GM06990 (cell line): ENCODE data around the gene PGAP3.

Experiments
- DNase-seq: peaks from one replicate; pipeline ENCODE4 v3.0.0-alpha.2; 2011; ENCODE audit not compliant: insufficient read length; ENCODE audit errors: extremely low read depth
- H3K27me3 ChIP-seq: replicated peaks from 2 replicates; pipeline ENCODE4 v1.6.0; 2011; ENCODE audit warnings: low read length; ENCODE audit not compliant: control insufficient read depth, insufficient read depth
- H3K36me3 ChIP-seq: 2 replicates; pipeline ENCODE4 v1.5.1; 2011; ENCODE audit warnings: low read length; ENCODE audit not compliant: control insufficient read depth, insufficient read depth
- H3K4me3 ChIP-seq: replicated peaks from 2 replicates; pipeline ENCODE4 v1.5.1; 2011; ENCODE audit warnings: low read depth, mild to moderate bottlenecking, control low read depth, low read length
- CTCF ChIP-seq: IDR thresholded peaks from 2 replicates; pipeline ENCODE4 v1.5.1; 2011; ENCODE audit warnings: low read length, control low read depth, mild to moderate bottlenecking, inconsistent platforms; ENCODE audit not compliant: insufficient read depth, poor library complexity, severe bottlenecking

The PGAP3 gene

GRCh38 chr17:39650121-39650579, 37.7 kb downstream of the PGAP3 start:
- no peak for DNase-seq
- Histone ChIP-seq H3K27me3 (no peaks in the 10 kb centered on the region), H3K4me3 (no peak overlapping the region), H3K36me3 (peaks cover 3% of the 10 kb centered on the region)
- no peak for TF ChIP-seq CTCF

- Histone ChIP-seq H3K36me3 (peaks cover 2% of the 10 kb centered on the region), H3K4me3 (no peak overlapping the region), H3K27me3 (no peaks in the 10 kb centered on the region)
- DNase-seq: no peak
- TF ChIP-seq CTCF: no peak
Observed at GRCh38 chr17:39648616-39649366, 39.1 kb downstream of the PGAP3 start.

GRCh38 chr17:39647256-39647655, 40.6 kb downstream of the PGAP3 start:
- TF ChIP-seq CTCF: no peak
- DNase-seq: no peak
- H3K27me3 ChIP-seq: no peaks in the 10 kb centered on the region
- H3K36me3 ChIP-seq: peaks cover 4% of the 10 kb centered on the region
- H3K4me3 ChIP-seq: no peak overlapping the region

- Histone ChIP-seq H3K36me3 (peaks cover 2% of the 10 kb centered on the region; the same call in 1 of the 2 replicates), H3K4me3 (no peak overlapping the region), H3K27me3 (no peaks in the 10 kb centered on the region)
- no peak for DNase-seq
- no peak for TF ChIP-seq CTCF
Observed at GRCh38 chr17:39643271-39643670, 44.6 kb downstream of the PGAP3 start.

- Histone ChIP-seq H3K36me3 (peaks cover 2% of the 10 kb centered on the region; the same call in 1 of the 2 replicates), H3K27me3 (no peaks in the 10 kb centered on the region), H3K4me3 (no peak overlapping the region)
- DNase-seq: no peak
- TF ChIP-seq CTCF: no peak
Observed at GRCh38 chr17:39642291-39643074, 45.4 kb downstream of the PGAP3 start.
